Measurements from ENCODE around the gene CAMLG. TPM values are rescaled to one million over a fixed set of nuclear protein-coding genes. Genes with fewer than 3 reads are reported as not detected.

CAMLG gene
- total RNA-seq, 1 experiment from 2014 or later: 39.7 TPM

GRCh38 chr5:134758504-134759341 lies 20.4 kb downstream of the CAMLG start, which contains the start of gene DDX46 (continued):
- TF ChIP-seq E2F1 (CRISPR knock-in tag; IDR thresholded peaks at IDR 0.05) (no peak), ZNF317 (CRISPR knock-in tag; IDR thresholded peaks at IDR 0.05; ENCODE audit: borderline replicate concordance, low read depth) (0 out of 2 replicates have a peak, but pooled peaks have one; percentile 49), STAT6 (CRISPR knock-in tag; conservative IDR thresholded peaks at IDR 0.05; ENCODE audit: low read depth) (no peak), PREB (CRISPR knock-in tag; IDR thresholded peaks at IDR 0.05; ENCODE audit: borderline replicate concordance) (0 out of 2 replicates have a peak, but pooled peaks have one; percentile 78), MLX (CRISPR knock-in tag; IDR thresholded peaks at IDR 0.05) (0 out of 2 replicates have a peak, but pooled peaks have one; percentile 28), ETV6 (CRISPR knock-in tag; IDR thresholded peaks at IDR 0.05) (peak; percentile 94), TP53 (CRISPR knock-in tag; IDR thresholded peaks at IDR 0.05) (no peak), MAX (CRISPR knock-in tag; IDR thresholded peaks at IDR 0.05) (peak; percentile 94), GABPB1 (CRISPR knock-in tag; IDR thresholded peaks at IDR 0.05) (peak; percentile 89), FOXK1 (CRISPR knock-in tag; IDR thresholded peaks at IDR 0.05) (peak; percentile 99), PRDM15 (CRISPR knock-in tag; IDR thresholded peaks at IDR 0.05) (no peak), NFYB (CRISPR knock-in tag; conservative IDR thresholded peaks at IDR 0.05; ENCODE audit: low read depth) (no peak), SP1 (CRISPR knock-in tag; conservative IDR thresholded peaks at IDR 0.05) (peak; percentile 85), ATF3 (CRISPR knock-in tag; conservative IDR thresholded peaks at IDR 0.05) (0 out of 2 replicates have a peak, but pooled peaks have one; percentile 72), ESRRA (CRISPR knock-in tag; IDR thresholded peaks at IDR 0.05; ENCODE audit: borderline replicate concordance) (peak; percentile 91; the same call in 1 of the 2 replicates), MYBL2 (CRISPR knock-in tag; IDR thresholded peaks at IDR 0.05) (0 out of 2 replicates have a peak, but pooled peaks have one; percentile 45)
- TF ChIP-seq, protein P1, sequence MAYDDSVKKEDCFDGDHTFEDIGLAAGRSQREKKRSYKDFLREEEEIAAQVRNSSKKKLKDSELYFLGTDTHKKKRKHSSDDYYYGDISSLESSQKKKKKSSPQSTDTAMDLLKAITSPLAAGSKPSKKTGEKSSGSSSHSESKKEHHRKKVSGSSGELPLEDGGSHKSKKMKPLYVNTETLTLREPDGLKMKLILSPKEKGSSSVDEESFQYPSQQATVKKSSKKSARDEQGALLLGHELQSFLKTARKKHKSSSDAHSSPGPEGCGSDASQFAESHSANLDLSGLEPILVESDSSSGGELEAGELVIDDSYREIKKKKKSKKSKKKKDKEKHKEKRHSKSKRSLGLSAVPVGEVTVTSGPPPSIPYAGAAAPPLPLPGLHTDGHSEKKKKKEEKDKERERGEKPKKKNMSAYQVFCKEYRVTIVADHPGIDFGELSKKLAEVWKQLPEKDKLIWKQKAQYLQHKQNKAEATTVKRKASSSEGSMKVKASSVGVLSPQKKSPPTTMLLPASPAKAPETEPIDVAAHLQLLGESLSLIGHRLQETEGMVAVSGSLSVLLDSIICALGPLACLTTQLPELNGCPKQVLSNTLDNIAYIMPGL (CRISPR knock-in tag; IDR thresholded peaks at IDR 0.05): peak; percentile 94
- TF ChIP-seq, protein P2, sequence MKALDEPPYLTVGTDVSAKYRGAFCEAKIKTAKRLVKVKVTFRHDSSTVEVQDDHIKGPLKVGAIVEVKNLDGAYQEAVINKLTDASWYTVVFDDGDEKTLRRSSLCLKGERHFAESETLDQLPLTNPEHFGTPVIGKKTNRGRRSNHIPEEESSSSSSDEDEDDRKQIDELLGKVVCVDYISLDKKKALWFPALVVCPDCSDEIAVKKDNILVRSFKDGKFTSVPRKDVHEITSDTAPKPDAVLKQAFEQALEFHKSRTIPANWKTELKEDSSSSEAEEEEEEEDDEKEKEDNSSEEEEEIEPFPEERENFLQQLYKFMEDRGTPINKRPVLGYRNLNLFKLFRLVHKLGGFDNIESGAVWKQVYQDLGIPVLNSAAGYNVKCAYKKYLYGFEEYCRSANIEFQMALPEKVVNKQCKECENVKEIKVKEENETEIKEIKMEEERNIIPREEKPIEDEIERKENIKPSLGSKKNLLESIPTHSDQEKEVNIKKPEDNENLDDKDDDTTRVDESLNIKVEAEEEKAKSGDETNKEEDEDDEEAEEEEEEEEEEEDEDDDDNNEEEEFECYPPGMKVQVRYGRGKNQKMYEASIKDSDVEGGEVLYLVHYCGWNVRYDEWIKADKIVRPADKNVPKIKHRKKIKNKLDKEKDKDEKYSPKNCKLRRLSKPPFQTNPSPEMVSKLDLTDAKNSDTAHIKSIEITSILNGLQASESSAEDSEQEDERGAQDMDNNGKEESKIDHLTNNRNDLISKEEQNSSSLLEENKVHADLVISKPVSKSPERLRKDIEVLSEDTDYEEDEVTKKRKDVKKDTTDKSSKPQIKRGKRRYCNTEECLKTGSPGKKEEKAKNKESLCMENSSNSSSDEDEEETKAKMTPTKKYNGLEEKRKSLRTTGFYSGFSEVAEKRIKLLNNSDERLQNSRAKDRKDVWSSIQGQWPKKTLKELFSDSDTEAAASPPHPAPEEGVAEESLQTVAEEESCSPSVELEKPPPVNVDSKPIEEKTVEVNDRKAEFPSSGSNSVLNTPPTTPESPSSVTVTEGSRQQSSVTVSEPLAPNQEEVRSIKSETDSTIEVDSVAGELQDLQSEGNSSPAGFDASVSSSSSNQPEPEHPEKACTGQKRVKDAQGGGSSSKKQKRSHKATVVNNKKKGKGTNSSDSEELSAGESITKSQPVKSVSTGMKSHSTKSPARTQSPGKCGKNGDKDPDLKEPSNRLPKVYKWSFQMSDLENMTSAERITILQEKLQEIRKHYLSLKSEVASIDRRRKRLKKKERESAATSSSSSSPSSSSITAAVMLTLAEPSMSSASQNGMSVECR (CRISPR knock-in tag; IDR thresholded peaks at IDR 0.05; ENCODE audit: borderline replicate concordance): peak; percentile 80; the same call in 1 of the 2 replicates
